Measurements from ENCODE around the gene BTG4. TPM values are rescaled to one million over a fixed set of nuclear protein-coding genes. Genes with fewer than 3 reads are reported as not detected.

BTG4 gene
- total and polyA plus RNA-seq, 2 donors (not counting 1 experiment from before 2014, with no cell fraction given) = not detected

DNA sequence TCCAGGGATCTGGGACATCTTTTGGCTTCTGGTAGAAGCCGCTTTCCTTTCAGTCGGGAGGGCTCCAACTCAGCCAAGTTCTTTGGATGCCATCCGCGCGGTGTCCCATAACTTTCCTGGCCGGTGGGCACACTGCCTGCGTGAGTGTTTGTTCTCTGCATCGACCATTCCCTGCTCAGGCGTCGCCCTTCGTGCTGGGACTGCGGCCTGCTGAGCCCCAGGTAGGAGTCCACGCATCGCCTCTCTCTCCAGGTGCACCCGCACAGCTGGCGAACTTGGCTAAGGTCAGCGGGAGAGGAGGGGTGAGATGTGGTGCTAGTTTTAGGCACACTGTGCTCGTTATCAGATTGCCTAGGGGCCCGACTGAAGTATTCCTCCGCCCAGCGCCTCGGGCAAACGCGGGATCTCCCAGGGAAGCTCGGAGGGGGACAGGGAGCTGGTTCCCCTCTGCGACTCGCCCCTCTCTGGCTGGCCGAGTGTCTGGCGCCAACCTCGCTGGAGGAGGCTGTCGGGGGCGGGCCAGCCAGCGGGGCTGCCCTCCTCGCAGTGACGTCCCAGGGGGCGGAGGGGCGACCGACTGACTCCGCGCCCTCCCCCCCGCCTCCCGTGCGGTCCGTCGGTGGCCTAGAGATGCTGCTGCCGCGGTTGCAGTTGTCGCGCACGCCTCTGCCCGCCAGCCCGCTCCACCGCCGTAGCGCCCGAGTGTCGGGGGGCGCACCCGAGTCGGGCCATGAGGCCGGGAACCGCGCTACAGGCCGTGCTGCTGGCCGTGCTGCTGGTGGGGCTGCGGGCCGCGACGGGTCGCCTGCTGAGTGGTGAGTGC is 28.1 kb upstream of the BTG4 start, which contains the start of gene LAYN:
Gene LAYN, plus strand, starts transcription at position 607 of the 823 bp plus-strand sequence. Its CDS starts 124 bp downstream, at position 731.
- WGBS (ENCODE audit: insufficient coverage) = 10% methylated on average over 70 of the region's 70 CpGs
- peak within 1 kb of the TSS; percentile 84 for H3K4me2 ChIP-seq (replicated peaks; ENCODE audit: low read depth, low read length, poor library complexity, severe bottlenecking)
- TF ChIP-seq, protein P1, sequence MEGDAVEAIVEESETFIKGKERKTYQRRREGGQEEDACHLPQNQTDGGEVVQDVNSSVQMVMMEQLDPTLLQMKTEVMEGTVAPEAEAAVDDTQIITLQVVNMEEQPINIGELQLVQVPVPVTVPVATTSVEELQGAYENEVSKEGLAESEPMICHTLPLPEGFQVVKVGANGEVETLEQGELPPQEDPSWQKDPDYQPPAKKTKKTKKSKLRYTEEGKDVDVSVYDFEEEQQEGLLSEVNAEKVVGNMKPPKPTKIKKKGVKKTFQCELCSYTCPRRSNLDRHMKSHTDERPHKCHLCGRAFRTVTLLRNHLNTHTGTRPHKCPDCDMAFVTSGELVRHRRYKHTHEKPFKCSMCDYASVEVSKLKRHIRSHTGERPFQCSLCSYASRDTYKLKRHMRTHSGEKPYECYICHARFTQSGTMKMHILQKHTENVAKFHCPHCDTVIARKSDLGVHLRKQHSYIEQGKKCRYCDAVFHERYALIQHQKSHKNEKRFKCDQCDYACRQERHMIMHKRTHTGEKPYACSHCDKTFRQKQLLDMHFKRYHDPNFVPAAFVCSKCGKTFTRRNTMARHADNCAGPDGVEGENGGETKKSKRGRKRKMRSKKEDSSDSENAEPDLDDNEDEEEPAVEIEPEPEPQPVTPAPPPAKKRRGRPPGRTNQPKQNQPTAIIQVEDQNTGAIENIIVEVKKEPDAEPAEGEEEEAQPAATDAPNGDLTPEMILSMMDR (IDR thresholded peaks at IDR 0.05) = no peak
- no peak for TF ChIP-seq EZH2 (IDR thresholded peaks at IDR 0.05; ENCODE audit: borderline replicate concordance, insufficient read depth, low read depth, low read length, poor library complexity, severe bottlenecking)
- Mint-ChIP-seq H3K27me3 (peaks cover 76% of the 10 kb centered on the region), H3K4me1 (peaks cover 11% of the 10 kb centered on the region), H3K9me3 (ENCODE audit: insufficient read depth) (no peaks in the 10 kb centered on the region), H3K27ac (no peak within 1 kb of the TSS), H3K4me3 (peak within 1 kb of the TSS; percentile 71)
- H3K4me3 ChIP-seq (ENCODE audit: control extremely low read depth in 1 of 5, extremely low read depth in 1 of 5, insufficient read depth in 1 of 5, low read depth in 2 of 5, low read length in 4 of 5) = peak within 1 kb of the TSS; percentile 5 to 50 (median 32)
- H3K79me2 ChIP-seq (ENCODE audit: control insufficient read depth, insufficient read depth, low read length) = no peaks in the 10 kb centered on the region
- intact Hi-C loops (cut with micrococcal nuclease) = no loop called here
- DNase-seq = peak; percentile 46
- no peak within 1 kb of the TSS for H3K27ac ChIP-seq (ENCODE audit: low read length in 2 of 2)
- ChIA-PET POLR2A (no interaction called here), CTCF (no interaction called here)
- H3K36me3 ChIP-seq (replicated peaks in 1 of 2; ENCODE audit: control extremely low read depth in 1 of 2, control insufficient read depth in 1 of 2, extremely low read depth in 1 of 2, insufficient read depth in 2 of 2, low read length in 1 of 2) = no peaks in the 10 kb centered on the region
- H2AFZ ChIP-seq (ENCODE audit: insufficient read depth, low read depth, low read length, poor library complexity, severe bottlenecking) = peak within 1 kb of the TSS; percentile 67
- H3K4me1 ChIP-seq (ENCODE audit: control insufficient read depth in 2 of 2, insufficient read depth in 2 of 2, low read length in 2 of 2) = peaks cover 20 to 28% of the 10 kb centered on the region in 2 donors
- H3K27me3 ChIP-seq (replicated peaks in 1 of 4; ENCODE audit: control extremely low read depth in 1 of 4, control insufficient read depth in 3 of 4, insufficient read depth in 4 of 4, low read length in 3 of 4) = peaks cover 0 to 52% (median 45%) of the 10 kb centered on the region in 4 experiments
- ATAC-seq (ENCODE audit: low read depth) = peak; percentile 24
- peak within 1 kb of the TSS; percentile 55 for H3K9ac ChIP-seq (ENCODE audit: low read length)
- H3K9me3 ChIP-seq (ENCODE audit: control extremely low read depth in 1 of 3, control insufficient read depth in 2 of 3, insufficient read depth in 1 of 3, low read length in 2 of 3) = peaks cover 0 to 7% (median 0%) of the 10 kb centered on the region in 3 donors
- H4K20me1 ChIP-seq (ENCODE audit: control insufficient read depth, insufficient read depth, low read length, poor library complexity, severe bottlenecking) = no peaks in the 10 kb centered on the region

Data from B cell (primary cell).